Gastrocnemius medialis (tissue), 4 donors: ENCODE results near the gene NCEH1. TPM values are rescaled to one million over a fixed set of nuclear protein-coding genes. Genes with fewer than 3 reads are reported as not detected.
"Not testable (repeated sequence)": the region's sequence is repeated elsewhere in the genome, so short reads cannot be mapped to it uniquely, and the experiment has no call there.

Source experiments
- ATAC-seq, 2 donors: fragments of 150-250 bp; one replicate each; pipeline ENCODE4 v1.9.1; 2016
- DNase-seq, 2 donors: peaks; one replicate each; pipeline ENCODE4 v3.0.0-alpha.2; 2019
- H3K27ac ChIP-seq, 4 donors: fragments of 200-600 bp; sonication (generic); 1 replicate in 1 of 4; 2 replicates in 3 of 4; pipeline ENCODE4 v1.5.1; 2016 to 2018; ENCODE audit warnings: mild to moderate bottlenecking in 2 of 4, moderate library complexity in 1 of 4
- H3K27me3 ChIP-seq, 3 donors: fragments of 200-600 bp; sonication (generic) in 2 of 3; 1 replicate in 1 of 3; 2 replicates in 2 of 3; pipeline versions ENCODE4 v1.5.1 to v1.6.0; 2016 to 2019; ENCODE audit warnings: mild to moderate bottlenecking in 1 of 3, moderate library complexity in 1 of 3
- H3K36me3 ChIP-seq, 2 donors: fragments of 200-600 bp; sonication (generic) in 1 of 2; one replicate each; pipeline ENCODE4 v1.5.1; 2017 to 2018
- H3K4me1 ChIP-seq, 2 donors: fragments of 200-600 bp; sonication (generic) in 1 of 2; one replicate each; pipeline ENCODE4 v1.5.1; 2016 to 2017; ENCODE audit warnings: mild to moderate bottlenecking in 2 of 2
- H3K4me3 ChIP-seq, 4 donors: fragments of 200-600 bp; sonication (generic) in 3 of 4; 1 replicate in 1 of 4; 2 replicates in 3 of 4; pipeline ENCODE4 v1.5.1; 2016 to 2019; ENCODE audit warnings: mild to moderate bottlenecking in 2 of 4
- H3K9me3 ChIP-seq, 3 donors: fragments of 200-600 bp; sonication (generic) in 2 of 3; 1 replicate in 1 of 3; 2 replicates in 2 of 3; pipeline ENCODE4 v1.5.1; 2016 to 2019
- CTCF ChIP-seq, 5 experiments: fragments of 450-650 bp in 3 of 5; fragments of 200-600 bp in 2 of 5; sonication (generic) in 2 of 5; IDR thresholded peaks in 4 of 5; conservative IDR thresholded peaks in 1 of 5; 1 replicate in 4 of 5; 2 replicates in 1 of 5; pipeline ENCODE4 v1.5.1; 2016 to 2019; ENCODE audit warnings: antibody characterized with exemption in 5 of 5, mild to moderate bottlenecking in 3 of 5, moderate library complexity in 3 of 5
- POLR2A ChIP-seq, 2 donors: fragments of 450-650 bp; IDR thresholded peaks; one replicate each; pipeline ENCODE4 v1.6.1; 2017; ENCODE audit warnings: antibody characterized with exemption in 2 of 2, mild to moderate bottlenecking in 2 of 2, moderate library complexity in 2 of 2
- in situ Hi-C, 4 donors: fragments of 200-750 bp; cut with MboI; loops; one replicate each; pipeline versions ENCODE4 v1.15.0 to v1.8.0; 2017; ENCODE audit warnings: low sequenced_read_pairs in 4 of 4
- intact Hi-C: fragments of 100-400 bp; cut with DNase I; formaldehyde crosslinking; loops from one replicate; pipeline ENCODE4 v1.15.1; 2023; ENCODE audit warnings: low total_unique reads
- total RNA-seq, 4 donors: library from RNA; depleted of rRNA; stranded (reverse); fragments of >200 nt; gene quantifications; one replicate each; pipeline versions ENCODE4 v1.1.0 to v1.2.3, GENCODE V29; 2016

Gene NCEH1
- total RNA-seq, 4 donors from 2014 or later = 7.0 to 19.8 (median 8.2) TPM

GRCh38 chr3:172735014-172735413 lies 24.1 kb upstream of the NCEH1 start:
- Histone ChIP-seq H3K4me3 (no peak overlapping the region), H3K27ac (no peak overlapping the region), H3K9me3 (no peaks in the 10 kb centered on the region), H3K4me1 (no peaks in the 10 kb centered on the region), H3K36me3 (no peaks in the 10 kb centered on the region), H3K27me3 (no peaks in the 10 kb centered on the region)
- DNase-seq (no peak), ATAC-seq (no peak)
- no peak for TF ChIP-seq CTCF (IDR thresholded peaks at IDR 0.05 in 4 of 5, conservative IDR thresholded peaks at IDR 0.05 in 1 of 5)
- no peak for TF ChIP-seq POLR2A (IDR thresholded peaks at IDR 0.05)
- intact Hi-C loops = no loop called here
- in situ Hi-C loops = no loop called here

- Histone ChIP-seq H3K36me3 (no peaks in the 10 kb centered on the region), H3K4me3 (no peak overlapping the region), H3K27me3 (no peaks in the 10 kb centered on the region), H3K4me1 (no peaks in the 10 kb centered on the region), H3K27ac (no peak overlapping the region), H3K9me3 (no peaks in the 10 kb centered on the region)
- ATAC-seq = no peak
- TF ChIP-seq POLR2A (IDR thresholded peaks at IDR 0.05) (no peak), CTCF (IDR thresholded peaks at IDR 0.05 in 4 of 5, conservative IDR thresholded peaks at IDR 0.05 in 1 of 5) (no peak)
- in situ Hi-C loops = no loop called here
- no peak for DNase-seq
- intact Hi-C loops = no loop called here
Measured at GRCh38 chr3:172726380-172726779, 15.5 kb upstream of the NCEH1 start.

GRCh38 chr3:172722536-172723040 lies 11.7 kb upstream of the NCEH1 start:
- H3K27ac ChIP-seq, ATAC-seq, DNase-seq, in situ Hi-C loops, H3K9me3 ChIP-seq, H3K4me1 ChIP-seq, H3K36me3 ChIP-seq, H3K27me3 ChIP-seq, H3K4me3 ChIP-seq, intact Hi-C loops: not testable (repeated sequence)

GRCh38 chr3:172717493-172718088 lies 6.7 kb upstream of the NCEH1 start:
- no peaks in the 10 kb centered on the region for H3K4me1 ChIP-seq
- no peak overlapping the region for H3K4me3 ChIP-seq
- ATAC-seq (no peak), DNase-seq (no peak)
- in situ Hi-C loops (no loop called here), intact Hi-C loops (no loop called here)
- H3K27me3 ChIP-seq = no peaks in the 10 kb centered on the region
- H3K27ac ChIP-seq = no peak overlapping the region
- TF ChIP-seq CTCF (IDR thresholded peaks at IDR 0.05 in 4 of 5, conservative IDR thresholded peaks at IDR 0.05 in 1 of 5) = no peak
- TF ChIP-seq POLR2A (IDR thresholded peaks at IDR 0.05) = no peak
- H3K9me3 ChIP-seq = no peaks in the 10 kb centered on the region
- no peaks in the 10 kb centered on the region for H3K36me3 ChIP-seq

GRCh38 chr3:172716476-172716875 lies 5.6 kb upstream of the NCEH1 start:
- DNase-seq (no peak), ATAC-seq (peak in 1 of 2 donors; percentile 41)
- no peaks in the 10 kb centered on the region for H3K36me3 ChIP-seq
- intact Hi-C loops = no loop called here
- H3K4me3 ChIP-seq = no peak overlapping the region
- H3K4me1 ChIP-seq = peaks cover 0 to 3% of the 10 kb centered on the region in 2 donors
- no peaks in the 10 kb centered on the region for H3K27me3 ChIP-seq
- H3K27ac ChIP-seq = no peak overlapping the region
- H3K9me3 ChIP-seq = no peaks in the 10 kb centered on the region
- TF ChIP-seq POLR2A (IDR thresholded peaks at IDR 0.05) (no peak), CTCF (IDR thresholded peaks at IDR 0.05 in 4 of 5, conservative IDR thresholded peaks at IDR 0.05 in 1 of 5) (no peak)
- in situ Hi-C loops = no loop called here
